Neural progenitor cell (in vitro differentiated cells): Measurements from ENCODE around the gene CYP3A4.
A peak's percentile ranks its signal among the peaks of the same experiment; 100 is the strongest.

Experiments used
- EZH2 ChIP-seq: fragments of 200-600 bp; sonication (generic); IDR thresholded peaks from 2 replicates; pipeline ENCODE4 v1.6.1; 2017; ENCODE audit warnings: antibody characterized with exemption, mild to moderate bottlenecking, moderate library complexity
- EZH2phosphoT487 ChIP-seq: fragments of 200-600 bp; sonication (generic); IDR thresholded peaks from 2 replicates; pipeline ENCODE4 v1.6.1; 2017; ENCODE audit warnings: antibody characterized with exemption
- TF ChIP-seq, protein P1 (sequence below): fragments of 200-600 bp; sonication (generic); IDR thresholded peaks from 2 replicates; pipeline ENCODE4 v1.5.1; 2017; ENCODE audit warnings: antibody characterized with exemption, mild to moderate bottlenecking

DNA sequence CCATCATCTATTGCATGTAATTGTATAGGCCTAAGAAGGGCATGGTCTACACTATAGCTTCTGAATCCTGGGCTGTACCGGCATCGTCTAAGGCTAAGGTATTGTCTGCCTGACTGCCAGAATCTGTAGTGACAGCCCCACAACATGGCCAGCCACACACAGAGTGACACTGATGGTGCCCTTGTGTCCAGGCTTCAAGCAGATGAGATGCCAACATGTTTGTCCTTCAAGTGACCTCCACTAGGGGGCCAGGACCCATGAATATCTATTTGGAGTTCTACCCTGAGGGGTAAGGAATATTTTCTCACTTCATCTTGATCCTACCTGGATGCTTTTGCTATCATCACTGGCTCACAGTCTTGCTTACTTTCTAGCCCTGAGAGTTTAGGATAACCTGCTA lies 50.5 kb downstream of the CYP3A4 start:
- TF ChIP-seq EZH2 (no peak), EZH2phosphoT487 (no peak)
- TF ChIP-seq, protein P1, sequence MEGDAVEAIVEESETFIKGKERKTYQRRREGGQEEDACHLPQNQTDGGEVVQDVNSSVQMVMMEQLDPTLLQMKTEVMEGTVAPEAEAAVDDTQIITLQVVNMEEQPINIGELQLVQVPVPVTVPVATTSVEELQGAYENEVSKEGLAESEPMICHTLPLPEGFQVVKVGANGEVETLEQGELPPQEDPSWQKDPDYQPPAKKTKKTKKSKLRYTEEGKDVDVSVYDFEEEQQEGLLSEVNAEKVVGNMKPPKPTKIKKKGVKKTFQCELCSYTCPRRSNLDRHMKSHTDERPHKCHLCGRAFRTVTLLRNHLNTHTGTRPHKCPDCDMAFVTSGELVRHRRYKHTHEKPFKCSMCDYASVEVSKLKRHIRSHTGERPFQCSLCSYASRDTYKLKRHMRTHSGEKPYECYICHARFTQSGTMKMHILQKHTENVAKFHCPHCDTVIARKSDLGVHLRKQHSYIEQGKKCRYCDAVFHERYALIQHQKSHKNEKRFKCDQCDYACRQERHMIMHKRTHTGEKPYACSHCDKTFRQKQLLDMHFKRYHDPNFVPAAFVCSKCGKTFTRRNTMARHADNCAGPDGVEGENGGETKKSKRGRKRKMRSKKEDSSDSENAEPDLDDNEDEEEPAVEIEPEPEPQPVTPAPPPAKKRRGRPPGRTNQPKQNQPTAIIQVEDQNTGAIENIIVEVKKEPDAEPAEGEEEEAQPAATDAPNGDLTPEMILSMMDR: peak; percentile 53
